ENCODE results near the gene HLTF. TPM values are rescaled to one million over a fixed set of nuclear protein-coding genes. Genes with fewer than 3 reads are reported as not detected.

Gene HLTF
- total and polyA plus RNA-seq, 2 experiments from 2014 or later, result 89.5 to 146 TPM

GRCh38 chr3:148997623-148998022 lies 88.7 kb downstream of the HLTF start:
- no peak overlapping the region for H3K27ac Mint-ChIP-seq
- Histone ChIP-seq H4K20me1 (replicated peaks; ENCODE audit: insufficient read depth) (no peaks in the 10 kb centered on the region), H3K36me3 (ENCODE audit: insufficient read depth) (no peaks in the 10 kb centered on the region; the same call in 1 of the 2 replicates), H3K4me1 (ENCODE audit: insufficient read depth) (peaks cover 32% of the 10 kb centered on the region), H2AFZ (no peak overlapping the region), H3K9me2 (ENCODE audit: insufficient read depth) (no peaks in the 10 kb centered on the region), H3K4me3 (no peak overlapping the region), H3K27me3 (ENCODE audit: insufficient read depth) (peaks cover 3% of the 10 kb centered on the region; the same call in 1 of the 2 replicates), H3K4me2 (no peak overlapping the region), H3K79me2 (replicated peaks; ENCODE audit: insufficient read depth) (peaks cover 6% of the 10 kb centered on the region; the same call in 1 of the 2 replicates), H3K27ac (ENCODE audit: low read depth) (no peak overlapping the region), H3F3A (replicated peaks; ENCODE audit: low read depth) (no peaks in the 10 kb centered on the region)
- DNase-seq (ENCODE audit: low spot score) (no peak), ATAC-seq (peak; percentile 71)
- H3K9me3 Mint-ChIP-seq, result no peaks in the 10 kb centered on the region
- peaks cover 30% of the 10 kb centered on the region; the same call in 2 of the 3 replicates for H3K36me3 Mint-ChIP-seq (ENCODE audit: low read depth)
- H3K4me1 Mint-ChIP-seq, result peaks cover 47% of the 10 kb centered on the region
- H3K27me3 Mint-ChIP-seq (ENCODE audit: insufficient read depth, low read depth, poor library complexity), result peaks cover 8% of the 10 kb centered on the region
- no peak overlapping the region for H3K4me3 Mint-ChIP-seq
- TF ChIP-seq JUNB (IDR thresholded peaks at IDR 0.05; ENCODE audit: unreplicated experiment) (no peak), CREB1 (CRISPR knock-in tag; IDR thresholded peaks at IDR 0.05; ENCODE audit: low read depth) (no peak), CTCF (conservative IDR thresholded peaks at IDR 0.05; ENCODE audit: low read depth in 2 of 2) (no peak), EZH2 (IDR thresholded peaks at IDR 0.05; ENCODE audit: low read depth, unreplicated experiment) (no peak), ZNF462 (CRISPR knock-in tag; IDR thresholded peaks at IDR 0.05) (no peak), ETS1 (IDR thresholded peaks at IDR 0.05) (no peak), ZNF114 (CRISPR knock-in tag; IDR thresholded peaks at IDR 0.05) (no peak), EZH2phosphoT487 (IDR thresholded peaks at IDR 0.05; ENCODE audit: unreplicated experiment) (no peak), POLR2AphosphoS5 (IDR thresholded peaks at IDR 0.05; ENCODE audit: low read depth) (no peak), ZNF331 (CRISPR knock-in tag; IDR thresholded peaks at IDR 0.05; ENCODE audit: low read depth) (no peak)

All from GM23338 (cell line).